GM12878 (cell line): ENCODE results near the gene DHRS7C. TPM values are rescaled to one million over a fixed set of nuclear protein-coding genes. Genes with fewer than 3 reads are reported as not detected.

Experiments
- ATAC-seq: fragments of 200-7000 bp; cut with Tn5 transposase; 3 replicates; pipeline ENCODE4 v1.9.1; 2020; ENCODE audit warnings: mild to moderate bottlenecking, moderate library complexity
- BruUV-seq: library from RNA; stranded (reverse); fragments of 400-500 nt; replicated peaks from 2 replicates; lab custom pipeline; 2021; lab: Mats Ljungman, UMichigan
- CTCF ChIA-PET: fragments of 300-600 bp; sonication (Branson Sonifier 250); formaldehyde crosslinking; extraction: SDS; loops from one replicate; lab custom pipeline; 2021; ENCODE audit warnings: inconsistent platforms; lab: Yijun Ruan, JAX
- POLR2A ChIA-PET: fragments of 350-600 bp; formaldehyde crosslinking; extraction: SDS; loops from one replicate; lab custom pipeline; 2021; ENCODE audit warnings: inconsistent platforms; lab: Charles Lee
- RAD21 ChIA-PET: fragments of 300-600 bp; sonication (Branson Sonifier 250); formaldehyde crosslinking; loops from one replicate; lab custom pipeline; 2023; ENCODE audit warnings: antibody characterized with exemption; ENCODE audit not compliant: unreplicated experiment; lab: Charles Lee
- SMC1A ChIA-PET: fragments of 300-600 bp; sonication (Branson Sonifier 250); formaldehyde crosslinking; loops from one replicate; lab custom pipeline; 2023; ENCODE audit not compliant: unreplicated experiment, uncharacterized antibody; lab: Charles Lee
- DNase-seq: peaks from one replicate; pipeline ENCODE4 v3.0.0-alpha.2; 2011; ENCODE audit warnings: low read depth, low spot score
- FAIRE-seq: peaks from 3 replicates; lab custom pipeline; 2011; peaks lifted over from hg19 to GRCh38; lab: Jason Lieb, UNC
- H2AFZ ChIP-seq: 2 replicates; pipeline ENCODE4 v1.6.0; 2011; ENCODE audit warnings: low read depth, low read length, control low read depth; ENCODE audit not compliant: control insufficient read depth
- H3K27ac ChIP-seq: 2 replicates; pipeline ENCODE4 v1.5.1; 2011; ENCODE audit warnings: control low read depth; ENCODE audit not compliant: control insufficient read depth, insufficient read depth
- H3K27me3 ChIP-seq, 2 experiments: replicated peaks in 1 of 2; 2 replicates each; pipeline versions ENCODE4 v1.6.0 to v1.6.1; 2011; ENCODE audit warnings: low read length in 1 of 2; ENCODE audit not compliant: control insufficient read depth in 2 of 2, insufficient read depth in 2 of 2
- H3K36me3 ChIP-seq, 2 experiments: 2 replicates each; pipeline ENCODE4 v1.5.1; 2011; ENCODE audit warnings: low read length in 1 of 2; ENCODE audit not compliant: control insufficient read depth in 2 of 2, insufficient read depth in 2 of 2
- H3K4me1 ChIP-seq: 2 replicates; pipeline ENCODE4 v1.6.1; 2011; ENCODE audit warnings: mild to moderate bottlenecking, low read length, moderate library complexity, mixed read lengths; ENCODE audit not compliant: control insufficient read depth, insufficient read depth
- H3K4me2 ChIP-seq: 2 replicates; pipeline ENCODE4 v1.6.0; 2011; ENCODE audit warnings: control low read depth; ENCODE audit not compliant: control insufficient read depth, insufficient read depth
- H3K4me3 ChIP-seq: fragments of 200-600 bp; sonication (generic); 2 replicates; pipeline ENCODE4 v1.5.1; 2016
- H3K79me2 ChIP-seq: 2 replicates; pipeline ENCODE4 v1.6.0; 2011; ENCODE audit warnings: low read length; ENCODE audit not compliant: control insufficient read depth, insufficient read depth
- H3K9ac ChIP-seq: 2 replicates; pipeline ENCODE4 v1.8.0; 2011; ENCODE audit warnings: low read length, control low read depth, mixed read lengths; ENCODE audit not compliant: control insufficient read depth, insufficient read depth
- H3K9me3 ChIP-seq: replicated peaks from 3 replicates; pipeline ENCODE4 v1.5.1; 2011; ENCODE audit warnings: mild to moderate bottlenecking, low read length; ENCODE audit not compliant: control insufficient read depth, insufficient read depth
- H4K20me1 ChIP-seq: 2 replicates; pipeline ENCODE4 v1.6.0; 2011; ENCODE audit not compliant: control insufficient read depth, insufficient read depth
- CEBPB ChIP-seq, 2 experiments: fragments of 150-350 bp in 1 of 2; IDR thresholded peaks; 2 replicates each; pipeline ENCODE4 v1.6.1; 2012 to 2014; ENCODE audit warnings: low read depth in 2 of 2, low read length in 2 of 2, borderline replicate concordance in 1 of 2, inconsistent platforms in 1 of 2
- DPF2 ChIP-seq: fragments of 450-650 bp; IDR thresholded peaks from 2 replicates; pipeline ENCODE4 v1.6.1; 2017; ENCODE audit warnings: mild to moderate bottlenecking
- MLLT1 ChIP-seq: fragments of 450-650 bp; IDR thresholded peaks from 2 replicates; pipeline ENCODE4 v1.6.1; 2016; ENCODE audit warnings: mild to moderate bottlenecking
- MYC ChIP-seq: IDR thresholded peaks from 2 replicates; pipeline ENCODE4 v1.6.1; 2011; ENCODE audit warnings: mild to moderate bottlenecking, low read length, moderate library complexity, inconsistent platforms; ENCODE audit not compliant: insufficient read depth, insufficient replicate concordance, insufficient read length, severe bottlenecking
- NR2C2 ChIP-seq: IDR thresholded peaks from 2 replicates; pipeline ENCODE4 v1.6.1; 2011; ENCODE audit warnings: borderline replicate concordance, low read depth; ENCODE audit not compliant: control insufficient read depth, insufficient read length
- NRF1 ChIP-seq: conservative IDR thresholded peaks from 2 replicates; pipeline ENCODE4 v1.6.1; 2011; ENCODE audit warnings: mild to moderate bottlenecking, low read depth, low read length, improper control_type of control experiment
- RELB ChIP-seq: fragments of 450-650 bp; IDR thresholded peaks from 2 replicates; pipeline ENCODE4 v1.6.1; 2017; ENCODE audit warnings: low read depth, mild to moderate bottlenecking, moderate library complexity
- SMARCA5 ChIP-seq: fragments of 450-650 bp; IDR thresholded peaks from 2 replicates; pipeline ENCODE4 v1.6.1; 2017; ENCODE audit warnings: mild to moderate bottlenecking
- ZNF207 ChIP-seq: fragments of 450-650 bp; IDR thresholded peaks from 2 replicates; pipeline ENCODE4 v1.6.1; 2014; ENCODE audit warnings: antibody characterized with exemption, mild to moderate bottlenecking, borderline replicate concordance
- WGBS: methylation state at CpG from one replicate; pipeline ENCODE4 v1.1.6; 2016; ENCODE audit warnings: low lambda C conversion rate; ENCODE audit not compliant: insufficient replicate concordance, insufficient coverage; ENCODE audit errors: missing lambda C conversion rate; 5-methylcytosine and 5-hydroxymethylcytosine counted together
- in situ Hi-C: fragments of 300-500 bp; cut with MboI; formaldehyde crosslinking; loops from 9 replicates; pipeline ENCODE4 v1.14.3; 2018; ENCODE audit warnings: mixed read lengths
- intact Hi-C: fragments of 100-400 bp; cut with micrococcal nuclease; formaldehyde crosslinking; loops from one replicate; pipeline ENCODE4 v1.14.2; 2022; ENCODE audit not compliant: unreplicated experiment
- polyA plus RNA-seq, 11 experiments: library from polyadenylated mRNA; depleted of rRNA in 4 of 11; unstranded in 6 of 11; stranded (reverse) in 5 of 11; fragments of >200 nt; fragmentation: Nextera tagmentation in 4 of 11; fragmentation: Illumina TruSeq in 1 of 11; extraction: Ambion mirVana in 4 of 11; extraction: Trizol in 1 of 11; gene quantifications; 1 replicate in 1 of 11; 2 replicates in 10 of 11; pipeline versions ENCODE4 v1.2.1 to v1.2.3, GENCODE V29; 2011 to 2016; ENCODE audit warnings: inconsistent platforms in 2 of 11, missing spikeins in 2 of 11, low read depth in 1 of 11
- total RNA-seq, 4 experiments: library from RNA; depleted of rRNA in 3 of 4; stranded (reverse); fragments of >200 nt in 3 of 4; fragmentation: Illumina TruSeq in 1 of 4; extraction: Trizol in 1 of 4; gene quantifications; 2 replicates each; pipeline versions ENCODE4 v1.2.1 to v1.2.3, GENCODE V29; 2013 to 2021
- TF ChIP-seq, protein P1 (sequence below): fragments of 450-650 bp; IDR thresholded peaks from 2 replicates; pipeline ENCODE4 v1.6.1; 2017; ENCODE audit warnings: borderline replicate concordance

The DHRS7C gene
- total and polyA plus RNA-seq, 10 of the 15 experiments (the other 5 are each of a cell fraction or from before 2014, with no cell fraction given): not detected

DNA sequence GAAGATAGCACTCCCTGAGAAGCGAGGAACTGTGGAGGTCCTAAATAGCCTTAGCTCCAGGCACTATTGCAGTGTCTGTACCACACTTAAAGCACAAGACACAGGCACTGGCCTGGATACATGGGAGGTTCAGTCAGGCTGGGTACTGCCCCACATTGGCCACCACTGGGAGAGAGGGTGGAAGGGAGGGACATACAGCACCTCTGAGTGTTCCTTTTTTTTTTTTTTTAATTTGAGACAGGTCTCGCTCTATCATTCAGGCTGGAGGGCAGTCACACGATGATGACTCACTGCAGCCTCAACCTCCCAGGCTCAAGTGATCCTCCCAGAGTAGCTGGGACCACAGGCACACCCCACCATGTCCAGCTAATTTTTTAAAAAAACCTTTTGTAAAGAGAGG, 29.1 kb upstream of the DHRS7C start:
- intact Hi-C loops: no loop called here
- H3K27ac ChIP-seq: no peak overlapping the region
- H3K36me3 ChIP-seq: no peaks in the 10 kb centered on the region
- WGBS: 0% methylated on average over 3 of the region's 3 CpGs
- ChIA-PET RAD21 (no interaction called here), SMC1A (no interaction called here), CTCF (no interaction called here)
- H2AFZ ChIP-seq: no peak overlapping the region
- H3K4me3 ChIP-seq: no peak overlapping the region
- BruUV-seq: no TSS peak
- H3K9me3 ChIP-seq: no peaks in the 10 kb centered on the region
- no peaks in the 10 kb centered on the region for H3K4me1 ChIP-seq
- no peak for ATAC-seq
- no peak for TF ChIP-seq RELB
- TF ChIP-seq MYC: no peak
- TF ChIP-seq, all 136 proteins: peak for 0
- Histone ChIP-seq H4K20me1 (no peaks in the 10 kb centered on the region), H3K9ac (no peak overlapping the region), H3K79me2 (no peaks in the 10 kb centered on the region), H3K27me3 (no peaks in the 10 kb centered on the region), H3K4me2 (no peak overlapping the region)
- POLR2A ChIA-PET: no interaction called here
- in situ Hi-C loops: no loop called here
- DNase-seq (no peak), FAIRE-seq (no peak)

DNA sequence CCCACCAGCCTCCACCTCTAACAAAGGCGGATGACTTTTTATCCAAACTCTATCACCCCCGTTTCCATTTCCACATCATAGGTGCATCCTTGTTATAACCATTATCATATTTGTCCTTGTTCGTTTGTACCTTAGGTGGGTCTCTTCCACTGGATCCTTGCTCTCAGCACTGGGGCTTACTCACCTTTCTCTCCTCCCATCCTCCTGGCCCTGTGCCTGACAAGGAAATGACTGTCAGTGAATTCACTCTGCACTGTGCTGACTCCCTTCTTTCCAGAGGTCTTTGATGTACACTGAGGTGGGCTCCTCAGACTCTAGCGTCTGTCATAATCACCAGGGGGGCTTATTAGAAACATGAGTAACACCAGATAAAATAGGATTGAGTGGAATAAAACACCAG, 27.4 kb upstream of the DHRS7C start:
- no TSS peak for BruUV-seq
- no peak overlapping the region for H2AFZ ChIP-seq
- H3K27me3 ChIP-seq: no peaks in the 10 kb centered on the region
- H3K36me3 ChIP-seq: no peaks in the 10 kb centered on the region
- H3K4me3 ChIP-seq: no peak overlapping the region
- intact Hi-C loops (no loop called here), in situ Hi-C loops (no loop called here)
- FAIRE-seq (no peak), DNase-seq (no peak), ATAC-seq (no peak)
- no peak overlapping the region for H3K4me2 ChIP-seq
- H3K4me1 ChIP-seq: no peaks in the 10 kb centered on the region
- no peaks in the 10 kb centered on the region for H3K79me2 ChIP-seq
- no peaks in the 10 kb centered on the region for H3K9me3 ChIP-seq
- no peak overlapping the region for H3K9ac ChIP-seq
- SMC1A ChIA-PET: no interaction called here
- TF ChIP-seq ZNF207 (no peak), MLLT1 (no peak), NR2C2 (no peak), CEBPB (IDR thresholded peaks at IDR 0.05; ENCODE audit: borderline replicate concordance in 1 of 2, low read depth in 2 of 2, low read length in 2 of 2) (no peak), DPF2 (no peak), SMARCA5 (no peak), NRF1 (no peak)
- TF ChIP-seq, protein P1, sequence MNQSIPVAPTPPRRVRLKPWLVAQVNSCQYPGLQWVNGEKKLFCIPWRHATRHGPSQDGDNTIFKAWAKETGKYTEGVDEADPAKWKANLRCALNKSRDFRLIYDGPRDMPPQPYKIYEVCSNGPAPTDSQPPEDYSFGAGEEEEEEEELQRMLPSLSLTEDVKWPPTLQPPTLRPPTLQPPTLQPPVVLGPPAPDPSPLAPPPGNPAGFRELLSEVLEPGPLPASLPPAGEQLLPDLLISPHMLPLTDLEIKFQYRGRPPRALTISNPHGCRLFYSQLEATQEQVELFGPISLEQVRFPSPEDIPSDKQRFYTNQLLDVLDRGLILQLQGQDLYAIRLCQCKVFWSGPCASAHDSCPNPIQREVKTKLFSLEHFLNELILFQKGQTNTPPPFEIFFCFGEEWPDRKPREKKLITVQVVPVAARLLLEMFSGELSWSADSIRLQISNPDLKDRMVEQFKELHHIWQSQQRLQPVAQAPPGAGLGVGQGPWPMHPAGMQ: no peak
- RAD21 ChIA-PET: no interaction called here
- no peak overlapping the region for H3K27ac ChIP-seq
- CTCF ChIA-PET: no interaction called here
- POLR2A ChIA-PET: no interaction called here
- WGBS: 11% methylated on average over 4 of the region's 4 CpGs
- H4K20me1 ChIP-seq: no peaks in the 10 kb centered on the region
